MM.1S (cell line): ENCODE data around the gene KIAA1328.

Experiments used
- CTCF ChIP-seq: fragments of 300-600 bp; sonication (generic); IDR thresholded peaks from 2 replicates; pipeline ENCODE4 v1.5.1; 2016; ENCODE audit warnings: antibody characterized with exemption, low read length, mixed read lengths
- EZH2 ChIP-seq: fragments of 300-600 bp; sonication (generic); optimal IDR thresholded peaks from 2 replicates; pipeline ENCODE3; 2017; ENCODE audit warnings: low read depth, mild to moderate bottlenecking, antibody characterized with exemption, low read length, mixed read lengths
- EZH2phosphoT487 ChIP-seq: fragments of 300-600 bp; sonication (generic); IDR thresholded peaks from 2 replicates; pipeline ENCODE4 v1.6.1; 2018; ENCODE audit warnings: antibody characterized with exemption, low read length

- TF ChIP-seq EZH2phosphoT487, result no peak
- no peak for TF ChIP-seq CTCF
- no peak for TF ChIP-seq EZH2
Observed at GRCh38 chr18:37260367-37261093, 431.6 kb downstream of the KIAA1328 start.
